Activated CD8-positive, alpha-beta T cell treated with anti-CD3 and anti-CD28 coated beads for 36 hours (primary cell): ENCODE measurements around the gene DNAH3. TPM values are rescaled to one million over a fixed set of nuclear protein-coding genes. Genes with fewer than 3 reads are reported as not detected.
"Not testable (repeated sequence)": the region's sequence is repeated elsewhere in the genome, so short reads cannot be mapped to it uniquely, and the experiment has no call there.

Experiments
- ATAC-seq: fragments of 200-7000 bp; cut with Tn5 transposase; one replicate; pipeline ENCODE4 v1.10.0; 2021; ENCODE audit warnings: mild to moderate bottlenecking, moderate library complexity
- CTCF ChIA-PET: fragments of 350-600 bp; sonication (Branson Sonifier 250); formaldehyde crosslinking; loops from one replicate; lab custom pipeline; 2021; ENCODE audit warnings: antibody characterized with exemption; lab: Charles Lee
- POLR2A ChIA-PET: fragments of 350-600 bp; sonication (Branson Sonifier 250); formaldehyde crosslinking; loops from one replicate; lab custom pipeline; 2021; ENCODE audit warnings: antibody characterized with exemption; lab: Charles Lee
- DNase-seq: peaks from one replicate; pipeline ENCODE4 v3.0.0-alpha.2; 2020
- H3K27ac Mint-ChIP-seq: one replicate; pipeline ENCODE4 v1.8.0; 2021; ENCODE audit warnings: mild to moderate bottlenecking, mixed read lengths
- H3K27me3 Mint-ChIP-seq: one replicate; pipeline ENCODE4 v1.8.0; 2021; ENCODE audit warnings: mixed read lengths
- H3K36me3 Mint-ChIP-seq: one replicate; pipeline ENCODE4 v1.8.0; 2021; ENCODE audit warnings: low read depth, mixed read lengths
- H3K4me1 Mint-ChIP-seq: one replicate; pipeline ENCODE4 v1.8.0; 2021; ENCODE audit warnings: low read depth, mixed read lengths
- H3K4me3 Mint-ChIP-seq: one replicate; pipeline ENCODE4 v1.8.0; 2021; ENCODE audit warnings: mild to moderate bottlenecking, moderate library complexity, mixed read lengths
- H3K9me3 Mint-ChIP-seq: one replicate; pipeline ENCODE4 v1.8.0; 2021; ENCODE audit warnings: mixed read lengths
- CTCF ChIP-seq: fragments of 200-600 bp; IDR thresholded peaks from one replicate; pipeline ENCODE4 v1.8.0; 2022; ENCODE audit warnings: antibody characterized with exemption, mild to moderate bottlenecking
- intact Hi-C: fragments of 100-400 bp; cut with micrococcal nuclease; formaldehyde crosslinking; loops from one replicate; pipeline ENCODE4 v1.10.0; 2022
- total RNA-seq, 2 experiments: library from RNA; stranded (reverse); gene quantifications; one replicate each; pipeline ENCODE4 v1.2.3, GENCODE V29; 2021

Gene DNAH3
- total RNA-seq, 2 experiments from 2014 or later: 0.02 TPM; not detected in 1

GRCh38 chr16:21125191-21125590, 25.5 kb downstream of the DNAH3 start:
- Mint-ChIP-seq H3K4me3 (no peak overlapping the region), H3K27ac (no peak overlapping the region), H3K36me3 (no peaks in the 10 kb centered on the region), H3K27me3 (no peaks in the 10 kb centered on the region), H3K9me3 (no peaks in the 10 kb centered on the region), H3K4me1 (no peaks in the 10 kb centered on the region)
- intact Hi-C loops: no loop called here
- DNase-seq (no peak), ATAC-seq (no peak)
- no peak for TF ChIP-seq CTCF
- POLR2A ChIA-PET: no interaction called here
- CTCF ChIA-PET: no interaction called here

- DNase-seq (no peak), ATAC-seq (no peak)
- ChIA-PET CTCF (no interaction called here), POLR2A (no interaction called here)
- no peaks in the 10 kb centered on the region for H3K27me3 Mint-ChIP-seq
- H3K27ac Mint-ChIP-seq: no peak overlapping the region
- H3K4me3 Mint-ChIP-seq: no peak overlapping the region
- intact Hi-C loops: no loop called here
- peaks cover 6% of the 10 kb centered on the region for H3K4me1 Mint-ChIP-seq
- no peaks in the 10 kb centered on the region for H3K36me3 Mint-ChIP-seq
- no peak for TF ChIP-seq CTCF
- H3K9me3 Mint-ChIP-seq: no peaks in the 10 kb centered on the region
Measured at GRCh38 chr16:21120976-21121520, 29.6 kb downstream of the DNAH3 start.

GRCh38 chr16:21117567-21117966, 33.1 kb downstream of the DNAH3 start:
- H3K36me3 Mint-ChIP-seq: no peaks in the 10 kb centered on the region
- intact Hi-C loops: no loop called here
- H3K4me3 Mint-ChIP-seq: no peak overlapping the region
- ATAC-seq: no peak
- no peaks in the 10 kb centered on the region for H3K9me3 Mint-ChIP-seq
- peaks cover 7% of the 10 kb centered on the region for H3K4me1 Mint-ChIP-seq
- TF ChIP-seq CTCF: no peak
- H3K27ac Mint-ChIP-seq: no peak overlapping the region
- POLR2A ChIA-PET: no interaction called here
- CTCF ChIA-PET: no interaction called here
- DNase-seq: no peak
- no peaks in the 10 kb centered on the region for H3K27me3 Mint-ChIP-seq

GRCh38 chr16:21116148-21116693, 34.4 kb downstream of the DNAH3 start:
- CTCF ChIA-PET: no interaction called here
- intact Hi-C loops: no loop called here
- H3K4me3 Mint-ChIP-seq: peak overlapping the region; percentile 62
- H3K36me3 Mint-ChIP-seq: no peaks in the 10 kb centered on the region
- DNase-seq: peak; percentile 20
- peak overlapping the region; percentile 59 for H3K27ac Mint-ChIP-seq
- no peaks in the 10 kb centered on the region for H3K9me3 Mint-ChIP-seq
- peak; percentile 51 for ATAC-seq
- peaks cover 7% of the 10 kb centered on the region for H3K4me1 Mint-ChIP-seq
- TF ChIP-seq CTCF: no peak
- POLR2A ChIA-PET: no interaction called here
- H3K27me3 Mint-ChIP-seq: peaks cover 2% of the 10 kb centered on the region

- CTCF ChIA-PET, H3K36me3 Mint-ChIP-seq: not testable (repeated sequence)
Measured at GRCh38 chr16:21115551-21115950, 35.1 kb downstream of the DNAH3 start.

More at GRCh38 chr16:21115551-21115950, 35.1 kb downstream of the DNAH3 start:
- H3K27me3 Mint-ChIP-seq, H3K9me3 Mint-ChIP-seq, DNase-seq, H3K4me1 Mint-ChIP-seq, intact Hi-C loops, H3K27ac Mint-ChIP-seq, H3K4me3 Mint-ChIP-seq, ATAC-seq: not testable (repeated sequence)
- POLR2A ChIA-PET: interaction anchor here (0.6 kb wide), 1 partner anchor 16 kb away, joined by 3 read pairs; no protein-coding TSS in a partner anchor
